ENCODE results near the gene NRXN2. TPM values are rescaled to one million over a fixed set of nuclear protein-coding genes. Genes with fewer than 3 reads are reported as not detected.
"Not testable (repeated sequence)": the region's sequence is repeated elsewhere in the genome, so short reads cannot be mapped to it uniquely, and the experiment has no call there.

The NRXN2 gene
- total and polyA plus RNA-seq, 4 donors: 2.6 to 35.9 (median 15.6) TPM

- H3K9me3 ChIP-seq (ENCODE audit: control insufficient read depth, low read length); H3K4me1 ChIP-seq (ENCODE audit: control insufficient read depth in 1 of 2, insufficient read depth in 2 of 2, low read length in 2 of 2); H3K27ac ChIP-seq (ENCODE audit: low read depth in 1 of 2, low read length in 2 of 2); ATAC-seq (ENCODE audit: low FRiP score); H3K4me3 ChIP-seq (ENCODE audit: low read length in 2 of 2); intact Hi-C loops (cut with DNase I); H3K36me3 ChIP-seq (ENCODE audit: control insufficient read depth in 1 of 2, insufficient read depth in 2 of 2, low read length in 1 of 2); H3K27me3 ChIP-seq (ENCODE audit: control insufficient read depth in 1 of 2, insufficient read depth in 2 of 2, low read length in 1 of 2): not testable (repeated sequence)
- 90% methylated on average over 3 of the region's 3 CpGs for WGBS, 2 donors
- peak in 1 of 2 donors; percentile 4 for DNase-seq
Observed at GRCh38 chr11:64561429-64561828, 161.6 kb downstream of the NRXN2 start.

GRCh38 chr11:64560941-64561340, 162.1 kb downstream of the NRXN2 start:
- Histone ChIP-seq H3K36me3 (ENCODE audit: control insufficient read depth in 1 of 2, insufficient read depth in 2 of 2, low read length in 1 of 2) (no peaks in the 10 kb centered on the region), H3K27ac (ENCODE audit: low read depth in 1 of 2, low read length in 2 of 2) (no peak overlapping the region), H3K9me3 (ENCODE audit: control insufficient read depth, low read length) (no peaks in the 10 kb centered on the region), H3K4me3 (ENCODE audit: low read length in 2 of 2) (no peak overlapping the region), H3K27me3 (ENCODE audit: control insufficient read depth in 1 of 2, insufficient read depth in 2 of 2, low read length in 1 of 2) (no peaks in the 10 kb centered on the region), H3K4me1 (ENCODE audit: control insufficient read depth in 1 of 2, insufficient read depth in 2 of 2, low read length in 2 of 2) (no peaks in the 10 kb centered on the region)
- ATAC-seq (ENCODE audit: low FRiP score): no peak
- intact Hi-C loops (cut with DNase I): no loop called here
- WGBS, 2 donors: 90 to 94% methylated on average over 16 of the region's 16 CpGs
- DNase-seq: peak in 1 of 2 donors; percentile 40

- WGBS, 2 donors: 82 to 83% methylated on average over 15 of the region's 15 CpGs
- no peaks in the 10 kb centered on the region for H3K9me3 ChIP-seq (ENCODE audit: control insufficient read depth, low read length)
- intact Hi-C loops (cut with DNase I): no loop called here
- no peaks in the 10 kb centered on the region for H3K4me1 ChIP-seq (ENCODE audit: control insufficient read depth in 1 of 2, insufficient read depth in 2 of 2, low read length in 2 of 2)
- DNase-seq (no peak), ATAC-seq (ENCODE audit: low FRiP score) (no peak)
- H3K27ac ChIP-seq (ENCODE audit: low read depth in 1 of 2, low read length in 2 of 2): no peak overlapping the region
- no peaks in the 10 kb centered on the region for H3K27me3 ChIP-seq (ENCODE audit: control insufficient read depth in 1 of 2, insufficient read depth in 2 of 2, low read length in 1 of 2)
- no peaks in the 10 kb centered on the region for H3K36me3 ChIP-seq (ENCODE audit: control insufficient read depth in 1 of 2, insufficient read depth in 2 of 2, low read length in 1 of 2)
- no peak overlapping the region for H3K4me3 ChIP-seq (ENCODE audit: low read length in 2 of 2)
Observed at GRCh38 chr11:64560139-64560771, 162.7 kb downstream of the NRXN2 start.

GRCh38 chr11:64559351-64560138, 163.5 kb downstream of the NRXN2 start:
- no peak for DNase-seq
- H3K36me3 ChIP-seq (ENCODE audit: control insufficient read depth in 1 of 2, insufficient read depth in 2 of 2, low read length in 1 of 2): no peaks in the 10 kb centered on the region
- no peaks in the 10 kb centered on the region for H3K27me3 ChIP-seq (ENCODE audit: control insufficient read depth in 1 of 2, insufficient read depth in 2 of 2, low read length in 1 of 2)
- no peaks in the 10 kb centered on the region for H3K9me3 ChIP-seq (ENCODE audit: control insufficient read depth, low read length)
- H3K27ac ChIP-seq (ENCODE audit: low read depth in 1 of 2, low read length in 2 of 2): no peak overlapping the region
- no peak overlapping the region for H3K4me3 ChIP-seq (ENCODE audit: low read length in 2 of 2)
- intact Hi-C loops (cut with DNase I): no loop called here
- 89 to 90% methylated on average over 19 of the region's 19 CpGs for WGBS, 2 donors
- H3K4me1 ChIP-seq (ENCODE audit: control insufficient read depth in 1 of 2, insufficient read depth in 2 of 2, low read length in 2 of 2): no peaks in the 10 kb centered on the region
- ATAC-seq (ENCODE audit: low FRiP score): no peak

GRCh38 chr11:64558869-64559268, 164.1 kb downstream of the NRXN2 start:
- Histone ChIP-seq H3K27me3 (ENCODE audit: control insufficient read depth in 1 of 2, insufficient read depth in 2 of 2, low read length in 1 of 2) (no peaks in the 10 kb centered on the region), H3K36me3 (ENCODE audit: control insufficient read depth in 1 of 2, insufficient read depth in 2 of 2, low read length in 1 of 2) (no peaks in the 10 kb centered on the region), H3K9me3 (ENCODE audit: control insufficient read depth, low read length) (no peaks in the 10 kb centered on the region), H3K4me1 (ENCODE audit: control insufficient read depth in 1 of 2, insufficient read depth in 2 of 2, low read length in 2 of 2) (no peaks in the 10 kb centered on the region), H3K27ac (ENCODE audit: low read depth in 1 of 2, low read length in 2 of 2) (no peak overlapping the region), H3K4me3 (ENCODE audit: low read length in 2 of 2) (no peak overlapping the region)
- ATAC-seq (ENCODE audit: low FRiP score) (no peak), DNase-seq (no peak)
- intact Hi-C loops (cut with DNase I): no loop called here
- 92% methylated on average over 9 of the region's 9 CpGs for WGBS, 2 donors

- intact Hi-C loops (cut with DNase I): no loop called here
- DNase-seq (no peak), ATAC-seq (ENCODE audit: low FRiP score) (no peak)
- no peaks in the 10 kb centered on the region for H3K27me3 ChIP-seq (ENCODE audit: control insufficient read depth in 1 of 2, insufficient read depth in 2 of 2, low read length in 1 of 2)
- H3K4me1 ChIP-seq (ENCODE audit: control insufficient read depth in 1 of 2, insufficient read depth in 2 of 2, low read length in 2 of 2): no peaks in the 10 kb centered on the region
- WGBS, 2 donors: 88% methylated on average over 14 of the region's 14 CpGs
- H3K4me3 ChIP-seq (ENCODE audit: low read length in 2 of 2): no peak overlapping the region
- no peak overlapping the region for H3K27ac ChIP-seq (ENCODE audit: low read depth in 1 of 2, low read length in 2 of 2)
- no peaks in the 10 kb centered on the region for H3K9me3 ChIP-seq (ENCODE audit: control insufficient read depth, low read length)
- H3K36me3 ChIP-seq (ENCODE audit: control insufficient read depth in 1 of 2, insufficient read depth in 2 of 2, low read length in 1 of 2): no peaks in the 10 kb centered on the region
Observed at GRCh38 chr11:64558065-64558745, 164.8 kb downstream of the NRXN2 start.

- no peak for ATAC-seq (ENCODE audit: low FRiP score)
- Histone ChIP-seq H3K9me3 (ENCODE audit: control insufficient read depth, low read length) (no peaks in the 10 kb centered on the region), H3K36me3 (ENCODE audit: control insufficient read depth in 1 of 2, insufficient read depth in 2 of 2, low read length in 1 of 2) (no peaks in the 10 kb centered on the region), H3K4me3 (ENCODE audit: low read length in 2 of 2) (no peak overlapping the region), H3K4me1 (ENCODE audit: control insufficient read depth in 1 of 2, insufficient read depth in 2 of 2, low read length in 2 of 2) (no peaks in the 10 kb centered on the region), H3K27me3 (ENCODE audit: control insufficient read depth in 1 of 2, insufficient read depth in 2 of 2, low read length in 1 of 2) (no peaks in the 10 kb centered on the region), H3K27ac (ENCODE audit: low read depth in 1 of 2, low read length in 2 of 2) (no peak overlapping the region)
- DNase-seq: no peak
- 95% methylated on average over 12 of the region's 12 CpGs for WGBS, 2 donors
- intact Hi-C loops (cut with DNase I): no loop called here
Observed at GRCh38 chr11:64556721-64557250, 166.2 kb downstream of the NRXN2 start.
